ENCODE measurements around the gene ZNF804A.

ZNF804A gene

GRCh38 chr2:184598316-184599053 is at the start of gene ZNF804A:
Gene ZNF804A, plus strand, starts transcription at chr2:184598529. Its CDS starts 431 bp downstream, at chr2:184598960.
- no peak for DNase-seq (ENCODE audit: low read depth)

- DNase-seq (ENCODE audit: low read depth), result no peak
Observed at GRCh38 chr2:184549153-184549552, 49.2 kb upstream of the ZNF804A start.

- DNase-seq (ENCODE audit: low read depth), result no peak
Observed at GRCh38 chr2:184551626-184552025, 46.7 kb upstream of the ZNF804A start.

- DNase-seq (ENCODE audit: low read depth), result no peak
Observed at GRCh38 chr2:184554736-184555135, 43.6 kb upstream of the ZNF804A start.

- no peak for DNase-seq (ENCODE audit: low read depth)
Observed at GRCh38 chr2:184555352-184555751, 43.0 kb upstream of the ZNF804A start.

- no peak for DNase-seq (ENCODE audit: low read depth)
Observed at GRCh38 chr2:184556639-184557038, 41.7 kb upstream of the ZNF804A start.

GRCh38 chr2:184558713-184559464 is 39.4 kb upstream of the ZNF804A start:
- no peak for DNase-seq (ENCODE audit: low read depth)

- DNase-seq (ENCODE audit: low read depth), result no peak
Observed at GRCh38 chr2:184560603-184561002, 37.7 kb upstream of the ZNF804A start.

GRCh38 chr2:184562532-184562931 is 35.8 kb upstream of the ZNF804A start:
- DNase-seq (ENCODE audit: low read depth), result no peak

- DNase-seq (ENCODE audit: low read depth), result no peak
Observed at GRCh38 chr2:184564092-184564491, 34.2 kb upstream of the ZNF804A start.

- DNase-seq (ENCODE audit: low read depth), result no peak
Observed at GRCh38 chr2:184566716-184567115, 31.6 kb upstream of the ZNF804A start.

GRCh38 chr2:184577056-184577455 is 21.3 kb upstream of the ZNF804A start:
- DNase-seq (ENCODE audit: low read depth), result no peak

GRCh38 chr2:184577743-184578142 is 20.6 kb upstream of the ZNF804A start:
- DNase-seq (ENCODE audit: low read depth), result no peak

GRCh38 chr2:184579226-184579625 is 19.1 kb upstream of the ZNF804A start:
- DNase-seq (ENCODE audit: low read depth), result no peak

- no peak for DNase-seq (ENCODE audit: low read depth)
Observed at GRCh38 chr2:184581391-184581790, 16.9 kb upstream of the ZNF804A start.

- DNase-seq (ENCODE audit: low read depth), result no peak
Observed at GRCh38 chr2:184589261-184589660, 9.1 kb upstream of the ZNF804A start.

- DNase-seq (ENCODE audit: low read depth), result no peak
Observed at GRCh38 chr2:184596819-184597411, 1.4 kb upstream of the ZNF804A start.

- DNase-seq (ENCODE audit: low read depth), result no peak
Observed at GRCh38 chr2:184597571-184597991, 748 bp upstream of the ZNF804A start.

GRCh38 chr2:184598002-184598315 is 370 bp upstream of the ZNF804A start:
- no peak for DNase-seq (ENCODE audit: low read depth)

GRCh38 chr2:184599054-184599871 is 934 bp downstream of the ZNF804A start:
- DNase-seq (ENCODE audit: low read depth), result no peak

- DNase-seq (ENCODE audit: low read depth), result no peak
Observed at GRCh38 chr2:184599872-184600222, 1.5 kb downstream of the ZNF804A start.

- no peak for DNase-seq (ENCODE audit: low read depth)
Observed at GRCh38 chr2:184602734-184603133, 4.4 kb downstream of the ZNF804A start.
